ENCODE results near the gene CALD1.

Gene CALD1

GRCh38 chr7:134865001-134865845, 85.8 kb downstream of the CALD1 start:
- H3K4me3 ChIP-seq (ENCODE audit: low read depth, low read length) = no peak overlapping the region
- TF ChIP-seq CTCF (IDR thresholded peaks at IDR 0.05; ENCODE audit: borderline replicate concordance, insufficient read depth, low read depth, low read length) = no peak

GRCh38 chr7:134866617-134867016, 87.2 kb downstream of the CALD1 start:
- no peak overlapping the region for H3K4me3 ChIP-seq (ENCODE audit: low read depth, low read length)
- no peak for TF ChIP-seq CTCF (IDR thresholded peaks at IDR 0.05; ENCODE audit: borderline replicate concordance, insufficient read depth, low read depth, low read length)

- TF ChIP-seq CTCF (IDR thresholded peaks at IDR 0.05; ENCODE audit: borderline replicate concordance, insufficient read depth, low read depth, low read length) = no peak
- H3K4me3 ChIP-seq (ENCODE audit: low read depth, low read length) = no peak overlapping the region
Measured at GRCh38 chr7:134870156-134870555, 90.7 kb downstream of the CALD1 start.

- no peak overlapping the region for H3K4me3 ChIP-seq (ENCODE audit: low read depth, low read length)
- no peak for TF ChIP-seq CTCF (IDR thresholded peaks at IDR 0.05; ENCODE audit: borderline replicate concordance, insufficient read depth, low read depth, low read length)
Measured at GRCh38 chr7:134870781-134871180, 91.3 kb downstream of the CALD1 start.

GRCh38 chr7:134873253-134873652, 93.8 kb downstream of the CALD1 start:
- no peak for TF ChIP-seq CTCF (IDR thresholded peaks at IDR 0.05; ENCODE audit: borderline replicate concordance, insufficient read depth, low read depth, low read length)
- H3K4me3 ChIP-seq (ENCODE audit: low read depth, low read length) = no peak overlapping the region

- TF ChIP-seq CTCF (IDR thresholded peaks at IDR 0.05; ENCODE audit: borderline replicate concordance, insufficient read depth, low read depth, low read length) = no peak
- no peak overlapping the region for H3K4me3 ChIP-seq (ENCODE audit: low read depth, low read length)
Measured at GRCh38 chr7:134874407-134874806, 95.0 kb downstream of the CALD1 start.

- TF ChIP-seq CTCF (IDR thresholded peaks at IDR 0.05; ENCODE audit: borderline replicate concordance, insufficient read depth, low read depth, low read length) = no peak
- no peak overlapping the region for H3K4me3 ChIP-seq (ENCODE audit: low read depth, low read length)
Measured at GRCh38 chr7:134875867-134876266, 96.4 kb downstream of the CALD1 start.
